Stomach smooth muscle (tissue), 2 donors: Measurements from ENCODE around the gene CCL19.
"Not testable (repeated sequence)": the region's sequence is repeated elsewhere in the genome, so short reads cannot be mapped to it uniquely, and the experiment has no call there.

ENCODE experiments used
- H3K27ac ChIP-seq: one replicate; pipeline ENCODE4 v1.7.0; 2013; ENCODE audit warnings: mild to moderate bottlenecking, low read length, inconsistent platforms
- H3K27me3 ChIP-seq, 2 donors: one replicate each; pipeline ENCODE4 v1.7.0; 2013; ENCODE audit warnings: low read length in 2 of 2; ENCODE audit not compliant: insufficient read depth in 2 of 2, control insufficient read depth in 1 of 2
- H3K36me3 ChIP-seq, 2 donors: one replicate each; pipeline ENCODE4 v1.7.0; 2013; ENCODE audit warnings: low read length in 2 of 2; ENCODE audit not compliant: control insufficient read depth in 2 of 2, insufficient read depth in 2 of 2
- H3K4me1 ChIP-seq: one replicate; pipeline ENCODE4 v1.7.0; 2013; ENCODE audit warnings: low read length; ENCODE audit not compliant: control insufficient read depth, insufficient read depth
- H3K4me3 ChIP-seq, 2 donors: one replicate each; pipeline ENCODE4 v1.7.0; 2013; ENCODE audit warnings: low read length in 2 of 2
- H3K9ac ChIP-seq, 2 donors: one replicate each; pipeline ENCODE4 v1.7.0; 2013; ENCODE audit warnings: low read length in 2 of 2, mild to moderate bottlenecking in 1 of 2
- H3K9me3 ChIP-seq, 2 donors: one replicate each; pipeline ENCODE4 v1.7.0; 2013; ENCODE audit warnings: low read length in 2 of 2; ENCODE audit not compliant: control insufficient read depth in 2 of 2
- donor health status: healthy.
- donor health status: Pancreatic carcinoma.

Gene CCL19

GRCh38 chr9:34690983-34691935 is at the start of gene CCL19:
CCL19 (minus strand) TSS chr9:34691276; CDS start chr9:34691139, 137 bp downstream.
- H3K27me3 ChIP-seq, result no peaks in the 10 kb centered on the region
- no peak within 1 kb of the TSS for H3K4me3 ChIP-seq
- peaks cover 11% of the 10 kb centered on the region for H3K4me1 ChIP-seq
- no peaks in the 10 kb centered on the region for H3K9me3 ChIP-seq
- no peak within 1 kb of the TSS for H3K27ac ChIP-seq
- peaks cover 0 to 2% of the 10 kb centered on the region in 2 donors for H3K36me3 ChIP-seq
- no peak within 1 kb of the TSS for H3K9ac ChIP-seq

GRCh38 chr9:34740176-34740575 is 49.1 kb upstream of the CCL19 start:
- not testable (repeated sequence) for H3K9ac ChIP-seq, H3K36me3 ChIP-seq, H3K9me3 ChIP-seq, H3K27me3 ChIP-seq, H3K27ac ChIP-seq, H3K4me3 ChIP-seq
- H3K4me1 ChIP-seq, result peaks cover 18% of the 10 kb centered on the region

GRCh38 chr9:34737677-34738260 is 46.7 kb upstream of the CCL19 start:
- Histone ChIP-seq H3K4me1 (peaks cover 22% of the 10 kb centered on the region), H3K27ac (no peak overlapping the region)

GRCh38 chr9:34734720-34735119 is 43.6 kb upstream of the CCL19 start:
- Histone ChIP-seq H3K27ac (no peak overlapping the region), H3K9ac (no peak overlapping the region), H3K27me3 (no peaks in the 10 kb centered on the region), H3K4me1 (peaks cover 22% of the 10 kb centered on the region), H3K36me3 (no peaks in the 10 kb centered on the region), H3K9me3 (no peaks in the 10 kb centered on the region), H3K4me3 (no peak overlapping the region)

More at GRCh38 chr9:34737677-34738260, 46.7 kb upstream of the CCL19 start:
- Histone ChIP-seq H3K36me3 (no peaks in the 10 kb centered on the region), H3K9me3 (no peaks in the 10 kb centered on the region), H3K27me3 (no peaks in the 10 kb centered on the region), H3K4me3 (no peak overlapping the region), H3K9ac (no peak overlapping the region)

GRCh38 chr9:34732886-34733285 is 41.8 kb upstream of the CCL19 start:
- peaks cover 20% of the 10 kb centered on the region for H3K4me1 ChIP-seq
- H3K9ac ChIP-seq, result no peak overlapping the region
- no peak overlapping the region for H3K27ac ChIP-seq
- H3K9me3 ChIP-seq, result no peaks in the 10 kb centered on the region
- no peaks in the 10 kb centered on the region for H3K36me3 ChIP-seq
- no peaks in the 10 kb centered on the region for H3K27me3 ChIP-seq
- no peak overlapping the region for H3K4me3 ChIP-seq

GRCh38 chr9:34732478-34732877 is 41.4 kb upstream of the CCL19 start:
- H3K27me3 ChIP-seq, result no peaks in the 10 kb centered on the region
- H3K27ac ChIP-seq, result no peak overlapping the region
- H3K4me1 ChIP-seq, result peaks cover 17% of the 10 kb centered on the region
- H3K9me3 ChIP-seq, result no peaks in the 10 kb centered on the region
- H3K4me3 ChIP-seq, result no peak overlapping the region
- no peaks in the 10 kb centered on the region for H3K36me3 ChIP-seq
- no peak overlapping the region for H3K9ac ChIP-seq

- Histone ChIP-seq H3K27me3 (no peaks in the 10 kb centered on the region), H3K9ac (no peak overlapping the region), H3K9me3 (no peaks in the 10 kb centered on the region), H3K4me3 (no peak overlapping the region), H3K4me1 (peaks cover 4% of the 10 kb centered on the region), H3K36me3 (no peaks in the 10 kb centered on the region), H3K27ac (no peak overlapping the region)
Measured at GRCh38 chr9:34723141-34723540, 32.1 kb upstream of the CCL19 start.

- not testable (repeated sequence) for H3K27me3 ChIP-seq, H3K4me1 ChIP-seq, H3K4me3 ChIP-seq, H3K9me3 ChIP-seq, H3K9ac ChIP-seq, H3K36me3 ChIP-seq, H3K27ac ChIP-seq
Measured at GRCh38 chr9:34719769-34720025, 28.6 kb upstream of the CCL19 start.

- Histone ChIP-seq H3K4me3 (no peak overlapping the region), H3K4me1 (peaks cover 7% of the 10 kb centered on the region), H3K27ac (no peak overlapping the region), H3K9me3 (no peaks in the 10 kb centered on the region), H3K9ac (no peak overlapping the region), H3K36me3 (no peaks in the 10 kb centered on the region), H3K27me3 (peaks cover 0 to 4% of the 10 kb centered on the region in 2 donors)
Measured at GRCh38 chr9:34719021-34719768, 28.1 kb upstream of the CCL19 start.

- Histone ChIP-seq H3K27me3 (peaks cover 0 to 4% of the 10 kb centered on the region in 2 donors), H3K9ac (no peak overlapping the region), H3K27ac (no peak overlapping the region), H3K9me3 (no peaks in the 10 kb centered on the region), H3K4me1 (peaks cover 7% of the 10 kb centered on the region), H3K36me3 (no peaks in the 10 kb centered on the region), H3K4me3 (no peak overlapping the region)
Measured at GRCh38 chr9:34717996-34718614, 27.0 kb upstream of the CCL19 start.
